Endometrial microvascular endothelial cells (primary cell): ENCODE measurements around the gene TAB3. TPM values are rescaled to one million over a fixed set of nuclear protein-coding genes. Genes with fewer than 3 reads are reported as not detected.
"Not testable (repeated sequence)": the region's sequence is repeated elsewhere in the genome, so short reads cannot be mapped to it uniquely, and the experiment has no call there.

ENCODE experiments used
- in situ Hi-C: cut with HindIII; loops from 2 replicates; pipeline ENCODE4 v1.10.0; 2017; ENCODE audit warnings: low sequenced_read_pairs, low pct_unique_long_range_greater_than_20kb; ENCODE audit errors: inconsistent ontology term
- total RNA-seq: library from RNA; depleted of rRNA; stranded (reverse); fragments of >200 nt; gene quantifications from one replicate; pipeline ENCODE4 v1.2.3, GENCODE V29; 2015; ENCODE audit errors: inconsistent ontology term

TAB3 gene
- total RNA-seq, 1 donor from 2014 or later, result 12.9 TPM

DNA sequence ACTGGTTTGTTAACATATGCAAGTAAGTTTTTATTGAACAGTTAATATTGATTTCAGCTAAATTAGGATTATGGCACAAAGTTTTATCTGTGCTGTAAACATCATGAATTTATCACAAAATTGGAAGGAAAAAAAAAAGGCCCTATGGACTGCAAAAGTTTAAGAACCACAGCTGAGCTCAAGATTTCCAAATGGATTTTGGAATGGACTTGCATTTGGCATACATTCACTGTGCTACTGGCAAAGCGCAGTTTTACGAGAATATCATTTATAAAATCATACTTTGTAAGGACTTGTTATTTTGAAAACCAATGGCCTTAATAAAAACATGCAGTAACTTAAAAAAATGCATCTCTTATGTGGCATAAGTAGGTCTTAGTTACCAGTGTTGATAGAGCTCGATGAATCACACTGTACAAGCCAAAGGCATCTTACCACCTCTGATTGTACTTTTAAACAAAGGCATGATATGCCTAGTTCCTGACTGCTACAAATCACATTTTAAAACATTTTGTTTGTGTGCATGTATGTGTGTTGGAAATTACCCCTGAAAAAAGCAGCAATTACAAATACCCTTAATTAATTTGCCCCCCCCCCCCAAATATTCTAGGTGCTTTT is 58.6 kb downstream of the TAB3 start:
- in situ Hi-C loops, result no loop called here

DNA sequence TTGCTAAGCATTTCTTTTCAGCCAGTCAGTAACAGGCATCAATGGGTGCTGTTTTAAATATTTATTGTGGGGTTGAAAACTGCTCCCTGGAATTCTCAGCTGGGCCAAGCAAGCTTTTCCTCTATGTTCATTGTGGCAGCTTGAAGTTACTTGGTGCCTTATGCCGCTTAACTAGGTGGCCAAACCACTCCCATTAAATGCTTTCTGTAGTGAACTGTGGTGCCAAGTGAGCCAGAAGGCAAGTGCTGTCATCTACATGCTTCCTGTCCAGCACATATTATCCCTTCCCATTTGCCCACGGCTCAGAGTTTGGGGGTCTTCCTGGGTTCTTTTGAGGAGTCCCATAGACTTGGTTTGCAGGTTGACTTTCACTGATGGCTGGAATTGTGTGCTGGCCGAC is 64.8 kb downstream of the TAB3 start:
- in situ Hi-C loops, result no loop called here

- in situ Hi-C loops, result no loop called here
Observed at GRCh38 chrX:30822764-30823163, 66.3 kb downstream of the TAB3 start.

DNA sequence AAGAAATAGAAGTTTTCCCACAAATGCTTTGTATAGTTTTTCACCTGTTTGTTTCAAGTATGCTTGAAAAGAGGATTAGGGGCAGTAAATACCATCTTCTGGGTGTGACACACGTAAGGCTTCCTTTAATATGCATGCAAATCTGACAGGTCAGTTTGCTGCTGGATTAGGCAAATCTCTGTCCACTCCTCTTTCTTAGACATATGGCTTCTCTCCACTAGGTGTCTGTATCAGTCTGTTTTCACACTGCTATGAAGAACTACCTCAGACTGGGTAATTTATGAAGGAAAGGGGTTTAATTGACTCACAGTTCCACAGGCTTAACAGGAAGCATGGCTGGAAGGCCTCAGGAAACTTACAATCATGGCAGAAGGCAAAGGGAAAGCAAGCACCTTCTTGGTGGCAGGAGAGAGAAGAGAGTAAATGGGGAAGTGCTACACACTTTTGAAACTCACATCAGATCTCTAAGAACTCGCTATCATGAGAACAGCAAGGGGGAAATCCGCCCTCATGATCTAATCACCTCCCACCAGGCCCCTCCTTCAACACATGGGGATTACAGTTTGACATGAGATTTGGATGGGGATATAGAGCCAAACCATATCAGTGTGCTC is 66.9 kb downstream of the TAB3 start:
- in situ Hi-C loops, result no loop called here

DNA sequence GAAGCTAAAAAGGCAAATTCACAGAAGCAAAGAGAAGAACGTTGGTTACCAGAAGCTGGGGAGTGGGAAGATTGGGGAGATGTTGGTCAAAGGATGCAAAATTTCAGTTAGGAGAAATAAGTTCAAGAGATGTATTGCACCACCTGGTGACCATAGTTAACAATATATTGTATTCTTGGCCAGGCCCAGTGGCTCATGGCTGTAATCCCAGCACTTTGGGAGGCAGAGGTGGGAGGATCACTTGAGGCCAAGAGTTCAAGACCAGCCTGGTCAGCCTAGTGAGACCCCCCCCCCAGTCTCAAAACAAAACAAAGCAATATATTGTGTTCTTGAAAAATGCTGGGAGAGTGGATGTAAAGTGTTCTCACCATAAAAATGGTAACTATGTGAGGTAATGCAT is 67.9 kb downstream of the TAB3 start:
- in situ Hi-C loops, result no loop called here

DNA sequence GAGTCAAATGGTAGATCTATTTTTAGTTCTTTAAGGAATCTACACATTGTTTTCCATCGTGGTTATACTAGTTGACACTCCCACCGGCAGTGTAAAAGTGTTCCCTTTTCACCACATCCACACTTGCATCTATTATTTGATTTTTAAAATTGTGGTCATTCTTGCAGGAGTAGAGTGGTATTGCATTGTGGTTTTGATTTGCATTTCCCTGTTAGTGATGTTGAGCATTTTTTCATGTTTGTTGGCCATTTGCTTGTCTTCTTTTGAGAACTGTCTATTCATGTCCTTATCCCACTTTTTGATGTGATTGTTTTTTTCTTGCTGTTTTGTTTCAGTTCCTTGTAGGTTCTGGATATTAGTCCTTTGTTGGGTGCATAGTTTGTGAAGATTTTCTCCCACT is 70.0 kb downstream of the TAB3 start:
- in situ Hi-C loops, result no loop called here

DNA sequence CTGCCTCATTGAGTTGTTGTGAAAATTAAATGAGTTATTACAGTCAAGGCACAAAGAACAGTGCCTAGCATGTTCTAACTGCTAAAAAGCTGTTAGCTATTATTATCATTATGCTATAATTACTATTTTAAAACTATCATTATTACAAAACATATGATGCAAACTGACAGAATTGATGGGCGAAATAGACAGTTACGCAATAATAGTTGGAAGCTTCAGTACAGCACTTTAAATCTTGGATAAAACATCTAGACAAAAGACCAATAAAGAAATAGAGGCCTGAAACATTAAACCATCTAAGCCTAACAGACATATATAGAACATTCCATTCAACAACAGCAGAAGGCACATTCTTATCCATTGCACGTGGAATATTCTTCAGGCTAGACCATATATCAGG is 73.0 kb downstream of the TAB3 start:
- in situ Hi-C loops, result no loop called here

DNA sequence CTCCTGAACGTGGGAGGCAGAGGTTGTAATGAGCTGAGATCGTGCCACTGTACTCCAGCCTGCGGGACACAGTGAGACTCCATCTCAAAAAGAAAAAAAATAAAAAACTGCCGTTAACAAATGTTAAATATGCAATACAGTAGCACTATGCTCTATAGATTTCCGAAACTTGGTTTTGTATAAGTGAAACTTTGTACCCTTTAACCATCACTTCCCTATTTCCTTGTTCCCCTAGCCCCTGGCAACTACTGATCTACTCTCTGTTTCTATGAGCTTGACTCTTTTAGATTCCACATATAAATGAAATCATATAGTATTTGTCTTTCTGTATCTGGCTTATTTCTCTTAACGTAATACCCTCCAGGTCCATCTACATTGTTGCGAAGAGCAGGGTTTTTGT is 74.1 kb downstream of the TAB3 start:
- in situ Hi-C loops, result no loop called here

DNA sequence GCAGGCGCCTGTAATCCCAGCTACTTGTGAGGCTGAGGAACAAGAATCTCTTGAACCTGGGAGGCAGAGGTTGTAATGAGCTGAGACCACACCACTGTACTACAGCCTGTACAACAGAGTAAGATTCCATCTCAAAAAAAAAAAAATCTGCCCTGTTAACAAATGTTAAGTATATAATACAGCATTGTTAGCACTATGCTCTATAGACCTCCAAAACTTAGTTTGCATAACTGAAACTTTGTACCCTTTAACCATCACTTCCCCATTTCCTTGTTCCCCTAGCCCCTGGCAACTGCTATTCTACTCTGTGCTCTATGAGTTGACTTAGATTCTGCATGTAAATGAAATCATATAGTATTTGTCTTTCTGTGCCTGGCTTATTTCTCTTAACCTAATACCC is 76.7 kb downstream of the TAB3 start:
- in situ Hi-C loops, result no loop called here

DNA sequence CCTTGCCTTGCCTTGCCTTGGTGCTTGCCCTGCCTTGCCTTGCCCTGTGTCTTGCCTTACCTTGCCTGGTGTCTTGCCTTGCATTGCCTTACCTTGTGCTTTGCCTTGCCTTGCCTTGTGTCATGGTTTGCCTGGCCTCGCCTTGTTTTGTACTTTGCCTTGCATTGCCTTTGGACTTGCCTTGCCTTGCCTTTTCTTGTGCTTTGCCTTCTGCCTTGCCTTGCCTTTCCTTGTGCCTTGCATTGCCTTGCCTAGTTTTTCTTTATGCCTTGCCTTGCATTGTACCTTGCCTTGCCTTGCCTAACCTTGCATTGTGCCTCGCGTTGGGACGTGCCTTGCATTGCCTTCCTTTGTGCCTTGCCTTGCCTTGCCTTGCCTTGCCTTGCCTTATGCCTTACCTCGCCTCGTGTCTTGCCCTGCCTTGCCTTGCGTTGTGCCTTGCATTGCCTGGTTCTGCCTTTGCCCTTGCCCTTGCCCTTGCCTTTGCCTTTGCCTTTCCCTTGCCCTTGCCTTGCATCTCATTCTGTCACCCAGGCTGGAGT is 82.8 kb downstream of the TAB3 start:
- in situ Hi-C loops, result no loop called here

GRCh38 chrX:30804462-30804861 is 84.6 kb downstream of the TAB3 start:
- in situ Hi-C loops, result no loop called here

- in situ Hi-C loops, result no loop called here
Observed at GRCh38 chrX:30800901-30801300, 88.2 kb downstream of the TAB3 start.

- in situ Hi-C loops, result no loop called here
Observed at GRCh38 chrX:30799327-30799726, 89.7 kb downstream of the TAB3 start.

DNA sequence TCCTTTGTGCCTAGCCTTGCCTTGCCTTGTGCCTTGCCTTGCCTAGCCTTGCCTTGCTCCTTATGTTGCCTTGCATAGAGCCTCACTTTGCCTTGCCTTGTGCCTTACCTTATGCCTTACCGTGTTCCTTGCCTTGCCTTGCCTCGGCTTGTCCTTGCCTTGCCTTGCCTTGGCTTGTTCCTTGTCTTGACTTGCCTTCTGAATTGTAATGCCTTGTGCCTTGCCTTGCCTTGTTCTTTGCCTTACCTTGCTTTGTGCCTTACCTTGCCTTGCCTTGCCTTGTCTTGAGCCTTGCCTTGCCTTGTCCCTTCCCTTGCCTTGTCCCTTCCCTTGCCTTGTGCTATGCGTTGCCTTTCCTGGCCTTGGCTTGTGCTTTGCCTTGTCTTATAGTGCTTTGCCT is 90.2 kb downstream of the TAB3 start:
- in situ Hi-C loops, result no loop called here

GRCh38 chrX:30797301-30797700 is 91.8 kb downstream of the TAB3 start:
- in situ Hi-C loops, result not testable (repeated sequence)

DNA sequence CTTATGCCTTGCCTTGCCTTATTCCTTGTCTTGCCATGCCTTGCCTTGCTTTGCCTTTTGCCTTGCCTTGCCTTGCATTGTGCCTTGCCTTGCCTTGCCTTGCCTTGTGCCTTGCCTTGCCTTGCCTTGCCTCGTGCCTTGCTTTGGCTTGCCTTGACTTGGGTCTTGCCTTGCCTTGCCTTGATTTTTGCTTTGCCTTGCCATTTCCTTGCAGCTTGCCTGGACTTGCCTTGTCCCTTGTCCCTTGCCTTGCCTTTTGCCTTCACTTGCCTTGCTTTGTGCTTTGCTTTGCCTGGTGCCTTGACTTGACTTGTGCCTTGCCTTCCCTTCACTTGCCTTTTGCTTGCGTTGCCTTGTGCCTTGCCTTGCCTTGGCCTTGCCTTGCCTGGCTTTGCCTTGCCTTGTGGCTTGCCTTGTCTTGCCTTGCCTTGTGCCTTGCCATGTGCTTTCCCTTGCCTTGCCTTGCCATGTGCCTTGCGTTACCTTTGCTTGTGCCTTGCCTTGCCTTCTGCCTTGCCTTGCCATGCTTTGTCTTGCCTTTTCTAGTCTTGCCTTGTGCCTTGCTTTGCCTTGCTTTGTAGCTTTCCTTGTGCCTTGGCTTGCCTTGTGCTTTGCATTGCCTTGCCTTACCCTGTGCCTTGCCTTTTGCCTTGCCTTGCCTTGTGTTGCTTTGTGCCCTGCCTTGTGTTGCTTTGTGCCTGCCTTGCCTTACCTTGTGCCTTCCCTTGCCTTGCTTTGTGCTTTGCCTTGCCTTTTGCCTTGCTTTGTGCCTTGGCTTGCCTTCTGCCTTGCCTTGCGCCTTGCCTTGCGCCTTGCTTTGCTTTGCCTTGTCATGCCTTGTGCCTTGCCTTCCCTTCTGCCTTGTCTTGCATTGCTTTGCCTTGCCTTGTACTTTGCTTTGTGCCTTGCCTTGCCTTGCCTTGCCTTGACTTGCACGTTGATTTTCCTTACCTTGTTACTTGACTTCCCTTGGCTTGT is 92.8 kb downstream of the TAB3 start:
- in situ Hi-C loops, result no loop called here

GRCh38 chrX:30794497-30794896 is 94.6 kb downstream of the TAB3 start:
- in situ Hi-C loops, result no loop called here

GRCh38 chrX:30793767-30794103 is 95.3 kb downstream of the TAB3 start:
- in situ Hi-C loops, result no loop called here

DNA sequence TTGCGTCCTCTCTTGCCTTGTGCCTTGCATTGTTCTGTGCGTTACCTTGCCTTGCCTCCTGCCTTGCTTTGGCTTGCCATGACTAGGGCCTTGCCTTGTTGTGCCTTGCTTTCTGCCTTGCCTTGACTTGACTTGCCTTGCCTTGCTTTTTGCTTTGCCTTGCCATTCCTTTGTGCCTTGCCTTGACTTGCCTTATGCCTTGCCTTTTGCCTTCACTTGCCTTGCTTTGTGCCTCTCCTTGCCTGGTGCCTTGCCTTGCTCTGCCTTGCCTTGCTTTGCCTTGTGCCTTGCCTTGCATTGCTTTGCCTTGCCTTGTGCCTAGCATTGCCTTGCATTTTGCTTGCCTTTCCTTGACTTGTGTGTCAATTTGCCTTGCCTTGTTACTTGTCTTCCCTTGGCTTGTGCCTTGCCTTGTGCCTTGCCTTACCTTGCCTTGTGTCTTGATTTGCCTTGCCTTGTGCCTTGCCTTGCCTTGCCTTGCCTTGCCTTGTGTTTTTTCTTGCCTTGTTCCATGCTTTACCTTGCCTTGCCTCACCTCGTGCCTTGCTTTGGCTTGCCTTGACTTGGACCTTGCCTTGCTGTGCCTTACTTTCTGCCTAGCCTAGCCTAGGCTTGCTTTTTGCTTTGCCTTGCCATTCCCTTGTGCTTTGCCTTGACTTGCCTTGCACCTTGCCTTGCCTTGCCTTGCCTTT is 95.8 kb downstream of the TAB3 start:
- in situ Hi-C loops, result no loop called here
